RWPE2 (cell line): ENCODE measurements around the gene LMCD1.

Experiments used
- ATAC-seq: fragments of 200-7000 bp; cut with Tn5 transposase; 3 replicates; pipeline ENCODE4 v1.9.1; 2021; ENCODE audit warnings: low read depth
- DNase-seq: peaks from one replicate; pipeline ENCODE4 v3.0.0-alpha.2; 2020; ENCODE audit warnings: low spot score
- H3K27ac ChIP-seq: fragments of 450-650 bp; 2 replicates; pipeline ENCODE4 v1.5.1; 2017; ENCODE audit warnings: mild to moderate bottlenecking; ENCODE audit not compliant: poor library complexity, severe bottlenecking
- H3K27me3 ChIP-seq: fragments of 250-450 bp; sonication (Bioruptor Pico); 2 replicates; pipeline ENCODE4 v1.5.1; 2021; ENCODE audit warnings: mild to moderate bottlenecking, moderate library complexity; ENCODE audit not compliant: insufficient read depth, poor library complexity, severe bottlenecking
- H3K36me3 ChIP-seq: fragments of 250-450 bp; sonication (Bioruptor Pico); 2 replicates; pipeline ENCODE4 v1.5.1; 2020; ENCODE audit warnings: low read depth, mild to moderate bottlenecking, moderate library complexity
- H3K4me1 ChIP-seq: fragments of 250-450 bp; sonication (Bioruptor Pico); 2 replicates; pipeline ENCODE4 v1.5.1; 2021; ENCODE audit warnings: mild to moderate bottlenecking, moderate library complexity; ENCODE audit not compliant: insufficient read depth, poor library complexity, severe bottlenecking
- H3K4me3 ChIP-seq: fragments of 250-450 bp; sonication (Bioruptor Pico); 2 replicates; pipeline ENCODE4 v1.5.1; 2021; ENCODE audit warnings: mild to moderate bottlenecking, moderate library complexity; ENCODE audit not compliant: severe bottlenecking
- H3K9me3 ChIP-seq: fragments of 250-450 bp; sonication (Bioruptor Pico); 2 replicates; pipeline ENCODE4 v1.5.1; 2021; ENCODE audit warnings: mild to moderate bottlenecking, moderate library complexity; ENCODE audit not compliant: severe bottlenecking
- CTCF ChIP-seq: fragments of 450-650 bp; IDR thresholded peaks from one replicate; pipeline ENCODE4 v1.5.1; 2017; ENCODE audit warnings: mild to moderate bottlenecking, moderate library complexity; ENCODE audit not compliant: poor library complexity, severe bottlenecking

LMCD1 gene

DNA sequence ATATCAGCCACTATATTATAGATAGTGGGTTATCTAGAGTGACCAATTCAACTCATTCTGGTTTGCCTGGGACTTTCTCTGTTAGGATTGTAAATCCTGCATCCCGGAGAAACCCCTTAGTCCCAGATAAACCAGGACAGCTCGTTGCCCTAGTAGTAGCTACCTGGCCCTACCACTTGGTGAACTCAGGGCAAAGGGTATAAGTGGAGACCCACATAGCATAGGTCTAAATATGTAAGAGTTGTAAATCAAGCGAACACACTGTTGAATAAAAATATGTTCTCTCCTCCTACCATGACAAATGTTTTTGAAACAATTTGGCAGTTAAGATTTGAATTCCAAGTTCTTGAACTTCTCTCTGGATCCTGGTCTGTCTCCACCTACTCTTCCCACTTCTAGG lies 15.7 kb upstream of the LMCD1 start:
- Histone ChIP-seq H3K4me3 (no peak overlapping the region), H3K27me3 (no peaks in the 10 kb centered on the region), H3K4me1 (peaks cover 14% of the 10 kb centered on the region), H3K27ac (no peak overlapping the region), H3K36me3 (no peaks in the 10 kb centered on the region), H3K9me3 (no peaks in the 10 kb centered on the region)
- DNase-seq, result no peak
- no peak for ATAC-seq
- no peak for TF ChIP-seq CTCF

DNA sequence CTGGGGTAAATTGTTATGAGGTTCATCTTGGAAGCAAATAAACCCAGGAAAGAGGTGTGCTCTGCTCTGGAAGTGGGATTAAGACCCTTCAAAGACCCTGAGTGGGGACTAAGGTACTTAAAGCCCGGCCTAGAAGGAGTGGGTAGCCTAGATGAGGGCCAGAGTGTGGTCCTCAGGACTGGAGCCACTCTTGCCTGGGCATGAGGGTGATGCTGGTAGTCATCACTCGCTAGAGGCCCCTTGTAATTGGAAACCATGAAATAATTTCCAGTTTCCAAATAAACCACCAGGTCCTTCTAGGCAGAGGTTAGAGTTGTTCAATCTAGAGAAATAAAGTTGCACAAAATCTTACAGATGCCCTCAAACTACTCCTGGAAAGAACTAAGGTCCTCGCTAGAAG lies 15.2 kb upstream of the LMCD1 start:
- DNase-seq, result no peak
- H3K27ac ChIP-seq, result no peak overlapping the region
- H3K36me3 ChIP-seq, result no peaks in the 10 kb centered on the region
- H3K27me3 ChIP-seq, result no peaks in the 10 kb centered on the region
- no peaks in the 10 kb centered on the region for H3K9me3 ChIP-seq
- ATAC-seq, result no peak
- no peak overlapping the region for H3K4me3 ChIP-seq
- peaks cover 14% of the 10 kb centered on the region for H3K4me1 ChIP-seq
- TF ChIP-seq CTCF, result no peak

GRCh38 chr3:8486936-8487335 lies 14.7 kb upstream of the LMCD1 start:
- TF ChIP-seq CTCF, result no peak
- Histone ChIP-seq H3K4me3 (no peak overlapping the region), H3K27ac (no peak overlapping the region), H3K9me3 (no peaks in the 10 kb centered on the region), H3K4me1 (peaks cover 14% of the 10 kb centered on the region), H3K36me3 (no peaks in the 10 kb centered on the region), H3K27me3 (no peaks in the 10 kb centered on the region)
- DNase-seq (no peak), ATAC-seq (no peak)

DNA sequence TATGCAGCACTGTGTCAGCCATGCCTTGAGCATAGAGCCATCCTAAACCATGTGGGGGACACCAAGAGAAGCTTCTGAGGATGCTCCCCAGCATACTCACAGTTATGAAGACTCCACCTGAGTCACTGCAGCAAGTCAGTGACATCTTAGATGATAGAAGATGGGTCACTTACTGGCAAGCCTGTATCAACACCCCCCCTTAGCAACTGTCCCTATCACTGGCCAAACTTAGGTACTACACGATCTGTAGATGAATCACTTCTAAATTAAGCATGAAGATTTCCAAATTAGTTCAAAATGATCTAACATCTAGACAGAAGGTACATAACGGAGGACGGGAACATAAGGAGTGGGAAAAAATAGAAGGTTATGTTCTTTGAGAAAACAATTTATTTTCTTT lies 13.2 kb upstream of the LMCD1 start:
- no peak for DNase-seq

DNA sequence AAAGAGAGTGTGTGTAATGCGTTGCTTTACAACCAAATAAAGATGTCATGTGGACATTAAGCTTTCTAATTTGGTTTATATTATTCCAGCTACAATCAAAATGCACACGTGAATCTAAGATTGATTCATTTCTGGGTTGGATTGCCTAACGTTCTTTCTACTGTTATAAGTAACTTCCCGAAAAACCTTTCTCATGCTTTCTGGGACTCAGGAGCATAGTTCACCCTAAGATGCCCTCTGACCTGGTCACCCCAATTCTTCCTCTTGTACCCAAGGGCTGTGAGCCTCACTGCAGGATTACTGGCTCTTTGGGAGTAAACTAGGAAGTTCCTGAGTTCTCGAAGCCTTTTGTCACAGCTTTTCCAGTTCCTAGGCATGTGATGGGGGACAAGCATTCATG lies 12.7 kb upstream of the LMCD1 start:
- DNase-seq (no peak), ATAC-seq (no peak)
- Histone ChIP-seq H3K9me3 (no peaks in the 10 kb centered on the region), H3K27me3 (no peaks in the 10 kb centered on the region), H3K27ac (no peak overlapping the region), H3K4me3 (no peak overlapping the region), H3K36me3 (no peaks in the 10 kb centered on the region), H3K4me1 (peaks cover 7% of the 10 kb centered on the region)
- no peak for TF ChIP-seq CTCF

More for the DNA sequence above, 13.2 kb upstream of the LMCD1 start:
- H3K27me3 ChIP-seq, result no peaks in the 10 kb centered on the region
- H3K4me1 ChIP-seq, result peaks cover 10% of the 10 kb centered on the region
- no peaks in the 10 kb centered on the region for H3K36me3 ChIP-seq
- no peak for TF ChIP-seq CTCF
- no peaks in the 10 kb centered on the region for H3K9me3 ChIP-seq
- H3K27ac ChIP-seq, result no peak overlapping the region
- H3K4me3 ChIP-seq, result no peak overlapping the region
- no peak for ATAC-seq
